Suprapubic skin (tissue), 4 donors: ENCODE data around the gene FSIP2. TPM values are rescaled to one million over a fixed set of nuclear protein-coding genes. Genes with fewer than 3 reads are reported as not detected.

ENCODE experiments used
- DNase-seq, 2 donors: peaks; one replicate each; pipeline ENCODE4 v3.0.0-alpha.2; 2019; ENCODE audit warnings: low spot score in 2 of 2
- H3K27ac ChIP-seq: fragments of 200-600 bp; sonication (generic); one replicate; pipeline ENCODE4 v1.5.1; 2019
- H3K27me3 ChIP-seq: fragments of 200-600 bp; sonication (generic); one replicate; pipeline ENCODE4 v1.5.1; 2019
- H3K36me3 ChIP-seq: fragments of 200-600 bp; sonication (generic); one replicate; pipeline ENCODE4 v1.5.1; 2019
- H3K4me1 ChIP-seq: fragments of 200-600 bp; sonication (generic); one replicate; pipeline ENCODE4 v1.5.1; 2019
- H3K4me3 ChIP-seq: fragments of 200-600 bp; sonication (generic); one replicate; pipeline ENCODE4 v1.5.1; 2019; ENCODE audit warnings: mild to moderate bottlenecking
- H3K9me3 ChIP-seq: fragments of 200-600 bp; sonication (generic); one replicate; pipeline ENCODE4 v1.5.1; 2019
- EP300 ChIP-seq: sonication (generic); formaldehyde crosslinking; IDR thresholded peaks from one replicate; pipeline ENCODE4 v1.6.1; 2017; ENCODE audit warnings: antibody characterized with exemption
- POLR2A ChIP-seq, 2 donors: fragments of 450-650 bp; IDR thresholded peaks; one replicate each; pipeline ENCODE4 v1.6.1; 2017; ENCODE audit warnings: antibody characterized with exemption in 2 of 2, mild to moderate bottlenecking in 2 of 2, moderate library complexity in 2 of 2
- POLR2AphosphoS5 ChIP-seq, 3 donors: sonication (generic); formaldehyde crosslinking; IDR thresholded peaks; one replicate each; pipeline ENCODE4 v1.6.1; 2017; ENCODE audit warnings: antibody characterized with exemption in 3 of 3
- WGBS: methylation state at CpG from one replicate; pipeline ENCODE4 v1.1.5; 2018; 5-methylcytosine and 5-hydroxymethylcytosine counted together
- total RNA-seq, 4 donors: library from RNA; depleted of rRNA; stranded (reverse); fragments of >200 nt; gene quantifications; one replicate each; pipeline ENCODE4 v1.1.0, GENCODE V29; 2016
- TF ChIP-seq, protein P1 (sequence below), 2 donors: fragments of 200-600 bp in 1 of 2; fragments of 450-650 bp in 1 of 2; sonication (generic) in 1 of 2; IDR thresholded peaks; one replicate each; pipeline ENCODE4 v1.5.1; 2016 to 2019; ENCODE audit warnings: antibody characterized with exemption in 2 of 2, mild to moderate bottlenecking in 1 of 2, moderate library complexity in 1 of 2

The FSIP2 gene
- total RNA-seq, 4 donors from 2014 or later = 0.83 to 10.1 (median 1.6) TPM

DNA sequence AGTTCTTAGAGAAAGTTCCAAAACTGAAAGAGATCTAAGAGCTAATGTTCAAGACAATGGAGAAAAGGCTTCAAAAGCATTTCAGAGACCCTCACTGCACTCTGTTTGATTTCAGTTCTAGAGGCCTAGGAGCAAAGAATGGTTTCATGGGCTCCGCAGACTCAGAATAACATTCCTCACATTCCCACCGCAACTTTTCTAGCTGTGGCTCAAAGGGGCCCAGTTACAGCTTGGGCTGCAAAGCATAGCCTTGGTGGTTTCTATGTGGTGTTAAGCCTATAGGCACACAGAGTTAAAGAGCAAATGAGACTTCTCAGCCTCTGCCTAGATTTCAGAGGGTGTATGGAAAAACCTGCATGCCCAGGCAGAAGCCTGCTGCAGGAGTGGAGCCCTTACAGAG lies 73.0 kb downstream of the FSIP2 start:
- Histone ChIP-seq H3K27ac (no peak overlapping the region), H3K9me3 (no peaks in the 10 kb centered on the region), H3K36me3 (no peaks in the 10 kb centered on the region), H3K27me3 (no peaks in the 10 kb centered on the region), H3K4me3 (no peak overlapping the region), H3K4me1 (no peaks in the 10 kb centered on the region)
- TF ChIP-seq EP300 (no peak), POLR2AphosphoS5 (IDR thresholded peaks at IDR 0.05) (no peak), POLR2A (IDR thresholded peaks at IDR 0.05) (no peak)
- TF ChIP-seq, protein P1, sequence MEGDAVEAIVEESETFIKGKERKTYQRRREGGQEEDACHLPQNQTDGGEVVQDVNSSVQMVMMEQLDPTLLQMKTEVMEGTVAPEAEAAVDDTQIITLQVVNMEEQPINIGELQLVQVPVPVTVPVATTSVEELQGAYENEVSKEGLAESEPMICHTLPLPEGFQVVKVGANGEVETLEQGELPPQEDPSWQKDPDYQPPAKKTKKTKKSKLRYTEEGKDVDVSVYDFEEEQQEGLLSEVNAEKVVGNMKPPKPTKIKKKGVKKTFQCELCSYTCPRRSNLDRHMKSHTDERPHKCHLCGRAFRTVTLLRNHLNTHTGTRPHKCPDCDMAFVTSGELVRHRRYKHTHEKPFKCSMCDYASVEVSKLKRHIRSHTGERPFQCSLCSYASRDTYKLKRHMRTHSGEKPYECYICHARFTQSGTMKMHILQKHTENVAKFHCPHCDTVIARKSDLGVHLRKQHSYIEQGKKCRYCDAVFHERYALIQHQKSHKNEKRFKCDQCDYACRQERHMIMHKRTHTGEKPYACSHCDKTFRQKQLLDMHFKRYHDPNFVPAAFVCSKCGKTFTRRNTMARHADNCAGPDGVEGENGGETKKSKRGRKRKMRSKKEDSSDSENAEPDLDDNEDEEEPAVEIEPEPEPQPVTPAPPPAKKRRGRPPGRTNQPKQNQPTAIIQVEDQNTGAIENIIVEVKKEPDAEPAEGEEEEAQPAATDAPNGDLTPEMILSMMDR (IDR thresholded peaks at IDR 0.05) = no peak
- DNase-seq = no peak
- 96% methylated on average over 2 of the region's 2 CpGs for WGBS

DNA sequence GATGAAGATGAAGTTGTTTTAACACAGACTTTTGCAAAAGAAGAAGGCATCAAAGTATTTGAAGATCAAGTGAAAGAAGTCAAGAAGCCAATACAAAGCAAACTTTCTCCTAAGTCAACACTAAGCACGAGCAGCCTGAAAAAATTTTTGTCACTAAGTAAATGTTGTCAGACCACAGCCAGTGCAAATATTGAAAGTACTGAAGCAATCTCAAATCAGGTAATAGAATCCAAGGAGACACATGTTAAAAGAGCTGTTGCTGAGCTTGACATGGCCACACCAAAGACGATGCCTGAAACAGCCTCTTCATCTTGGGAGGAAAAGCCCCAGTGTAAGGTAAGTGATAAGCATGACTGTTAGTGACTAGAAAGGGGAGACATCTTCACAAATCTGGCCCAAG lies 75.1 kb downstream of the FSIP2 start:
- Histone ChIP-seq H3K27ac (no peak overlapping the region), H3K27me3 (no peaks in the 10 kb centered on the region), H3K36me3 (no peaks in the 10 kb centered on the region), H3K4me3 (no peak overlapping the region), H3K4me1 (no peaks in the 10 kb centered on the region), H3K9me3 (peaks cover 3% of the 10 kb centered on the region)
- WGBS = 77% methylated on average over 2 of the region's 2 CpGs
- TF ChIP-seq, protein P1 (IDR thresholded peaks at IDR 0.05) = no peak
- TF ChIP-seq POLR2AphosphoS5 (IDR thresholded peaks at IDR 0.05) = no peak
- TF ChIP-seq EP300 = no peak
- no peak for TF ChIP-seq POLR2A (IDR thresholded peaks at IDR 0.05)
- no peak for DNase-seq

DNA sequence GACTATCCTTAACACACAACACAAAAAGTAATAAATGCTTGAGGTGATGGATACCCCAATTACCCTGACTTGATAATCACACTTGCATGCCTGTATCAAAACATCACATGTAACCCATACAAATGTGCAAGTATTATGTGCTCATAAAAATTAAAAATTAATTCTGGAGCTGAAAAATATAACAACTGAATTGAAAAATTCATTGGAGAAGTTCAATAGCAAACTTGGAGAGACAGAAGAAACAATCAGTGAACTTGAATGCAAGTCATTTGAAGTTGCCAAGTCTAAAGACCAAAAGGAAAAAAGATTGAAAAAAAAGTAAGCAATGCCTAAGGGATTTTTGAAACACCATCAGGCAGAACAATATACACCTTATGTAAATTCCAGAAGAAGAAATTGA lies 79.4 kb downstream of the FSIP2 start:
- no peak for DNase-seq
- Histone ChIP-seq H3K27me3 (no peaks in the 10 kb centered on the region), H3K9me3 (peaks cover 10% of the 10 kb centered on the region), H3K4me1 (no peaks in the 10 kb centered on the region), H3K27ac (no peak overlapping the region), H3K4me3 (no peak overlapping the region), H3K36me3 (no peaks in the 10 kb centered on the region)
- TF ChIP-seq POLR2AphosphoS5 (IDR thresholded peaks at IDR 0.05) (no peak), POLR2A (IDR thresholded peaks at IDR 0.05) (no peak), EP300 (no peak)
- TF ChIP-seq, protein P1 (IDR thresholded peaks at IDR 0.05) = no peak

DNA sequence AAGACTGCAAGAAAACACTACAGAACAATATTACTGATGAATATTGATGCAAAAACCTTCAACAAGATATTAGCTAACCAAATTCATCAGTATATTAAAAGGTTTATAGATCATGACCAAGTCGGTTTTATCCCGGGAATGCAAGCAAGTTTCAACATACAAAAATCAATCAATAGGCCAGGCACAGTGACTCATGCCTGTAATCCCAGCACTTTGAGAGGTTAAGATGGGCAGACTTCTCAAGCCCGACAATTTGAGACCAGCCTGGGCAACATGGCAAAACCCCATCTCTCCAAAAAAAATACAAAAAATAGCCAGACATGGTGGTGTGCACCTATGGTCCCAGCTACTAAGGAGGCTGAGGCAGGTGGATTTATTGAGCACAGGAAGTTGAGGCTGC lies 82.9 kb downstream of the FSIP2 start:
- TF ChIP-seq EP300 = no peak
- DNase-seq = no peak
- Histone ChIP-seq H3K27ac (no peak overlapping the region), H3K9me3 (peaks cover 10% of the 10 kb centered on the region), H3K4me3 (no peak overlapping the region), H3K36me3 (no peaks in the 10 kb centered on the region), H3K4me1 (no peaks in the 10 kb centered on the region), H3K27me3 (no peaks in the 10 kb centered on the region)
- WGBS = 88% methylated on average over 3 of the region's 3 CpGs

DNA sequence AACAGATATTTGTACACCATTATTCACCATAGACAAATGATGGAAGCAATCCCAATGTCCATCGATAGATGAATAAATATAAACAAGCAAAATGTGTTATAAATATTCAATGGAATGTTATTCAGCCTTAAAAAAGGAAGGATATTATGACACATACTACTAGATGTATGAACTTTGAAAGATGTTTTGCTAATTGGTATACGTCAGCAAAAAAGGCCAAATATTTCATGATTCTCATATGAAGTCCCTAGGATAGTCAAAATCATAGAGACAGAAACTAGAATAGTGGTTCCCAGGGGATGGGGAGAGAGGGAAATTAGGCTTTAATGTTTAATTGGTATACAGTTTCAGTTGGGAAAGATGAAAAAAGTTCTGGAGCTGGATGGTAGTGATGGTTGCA lies 85.2 kb downstream of the FSIP2 start:
- no peak for DNase-seq
- 91% methylated on average over 2 of the region's 2 CpGs for WGBS
- H3K36me3 ChIP-seq = no peaks in the 10 kb centered on the region

DNA sequence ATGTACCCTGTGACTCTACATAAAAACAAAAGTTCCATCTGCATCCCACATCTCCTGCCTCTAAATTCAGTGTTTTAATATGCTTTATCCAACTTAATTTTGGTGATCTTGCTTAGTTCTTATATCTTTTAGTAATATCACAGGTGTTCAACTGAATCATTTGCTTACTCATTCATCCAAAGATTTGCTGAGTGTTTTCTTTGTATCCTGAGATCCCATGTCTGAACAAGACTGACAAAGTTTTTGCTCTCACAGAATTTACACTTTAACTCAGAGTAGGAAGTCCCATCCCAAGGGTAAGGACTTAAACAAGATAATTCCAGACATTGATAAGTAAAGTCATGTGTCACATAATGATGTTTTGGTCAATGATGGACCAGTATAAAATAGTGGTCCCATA lies 87.0 kb downstream of the FSIP2 start:
- TF ChIP-seq, protein P1 (IDR thresholded peaks at IDR 0.05) = no peak
- no peak for TF ChIP-seq EP300
- no peak for TF ChIP-seq POLR2AphosphoS5 (IDR thresholded peaks at IDR 0.05)
- no peak for TF ChIP-seq POLR2A (IDR thresholded peaks at IDR 0.05)
- Histone ChIP-seq H3K4me3 (no peak overlapping the region), H3K9me3 (no peaks in the 10 kb centered on the region), H3K27ac (no peak overlapping the region), H3K4me1 (no peaks in the 10 kb centered on the region), H3K27me3 (no peaks in the 10 kb centered on the region), H3K36me3 (no peaks in the 10 kb centered on the region)
- no peak for DNase-seq

More for the DNA sequence above, 85.2 kb downstream of the FSIP2 start:
- Histone ChIP-seq H3K4me1 (no peaks in the 10 kb centered on the region), H3K27ac (no peak overlapping the region), H3K4me3 (no peak overlapping the region), H3K9me3 (peaks cover 6% of the 10 kb centered on the region), H3K27me3 (no peaks in the 10 kb centered on the region)
- TF ChIP-seq EP300 = no peak
- TF ChIP-seq POLR2AphosphoS5 (IDR thresholded peaks at IDR 0.05) = no peak
